GM15510 (cell line): ENCODE data around the gene KMT2C.

Experiments used
- POLR2A ChIP-seq: IDR thresholded peaks from 3 replicates; pipeline ENCODE4 v1.6.1; 2011; ENCODE audit warnings: borderline replicate concordance; ENCODE audit not compliant: insufficient read length; ENCODE audit errors: extremely low read depth

Gene KMT2C

DNA sequence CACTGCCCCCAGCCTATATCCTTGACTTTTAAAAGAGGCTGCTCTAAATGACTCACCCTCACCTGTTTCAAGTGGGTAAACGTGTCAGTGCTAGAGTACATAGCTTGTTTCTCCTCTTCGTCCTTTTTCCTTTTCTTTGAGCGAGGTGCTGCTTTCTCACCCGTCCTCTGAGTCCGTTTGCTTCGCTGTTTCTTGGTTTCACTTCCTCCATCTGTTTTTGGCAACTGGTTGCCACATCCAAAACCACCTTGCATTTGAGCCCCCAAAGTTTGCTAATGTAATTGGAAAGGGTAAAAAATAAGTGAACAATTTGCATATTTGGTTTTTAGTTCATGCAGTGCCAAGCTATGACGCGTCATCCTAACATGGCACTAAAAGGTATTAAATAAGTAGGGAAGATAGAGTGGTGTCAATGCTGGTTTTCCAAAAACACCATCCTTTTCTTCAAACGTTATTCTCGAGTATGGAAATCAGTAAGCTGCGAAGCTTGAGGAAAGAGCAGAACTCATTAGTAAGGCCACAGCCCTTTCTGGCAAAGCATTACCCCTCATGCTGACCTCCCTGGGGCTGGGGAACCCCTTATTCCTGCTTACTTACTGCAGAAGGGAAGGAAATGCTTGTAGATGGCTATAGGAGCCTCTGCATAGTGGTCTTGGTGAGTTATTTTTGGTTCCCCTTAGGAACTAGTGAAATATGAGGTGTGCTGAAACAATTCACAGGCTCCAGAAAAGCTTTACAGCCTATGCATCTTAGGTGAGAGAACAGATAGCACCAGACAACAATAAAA is 276.8 kb downstream of the KMT2C start:
- no peak for TF ChIP-seq POLR2A

DNA sequence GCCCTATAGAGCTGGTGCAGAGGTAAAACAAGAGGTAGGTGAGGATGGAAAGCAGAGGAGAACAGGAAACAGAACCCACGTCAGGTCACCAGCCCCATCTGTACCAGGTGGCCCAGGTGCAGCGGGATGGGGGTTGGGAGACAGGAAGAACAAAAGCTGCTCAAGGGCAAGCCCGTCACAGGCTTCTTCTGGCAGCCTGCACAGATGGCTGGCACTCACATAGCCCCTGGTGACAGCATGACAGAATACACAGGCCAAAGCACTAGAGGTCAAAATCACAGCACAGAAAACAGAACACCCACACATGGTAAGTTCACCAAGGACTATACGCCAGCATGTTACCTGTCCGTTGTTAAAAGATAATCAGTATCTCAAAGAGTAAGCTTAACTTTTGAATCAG is 283.5 kb downstream of the KMT2C start:
- no peak for TF ChIP-seq POLR2A

DNA sequence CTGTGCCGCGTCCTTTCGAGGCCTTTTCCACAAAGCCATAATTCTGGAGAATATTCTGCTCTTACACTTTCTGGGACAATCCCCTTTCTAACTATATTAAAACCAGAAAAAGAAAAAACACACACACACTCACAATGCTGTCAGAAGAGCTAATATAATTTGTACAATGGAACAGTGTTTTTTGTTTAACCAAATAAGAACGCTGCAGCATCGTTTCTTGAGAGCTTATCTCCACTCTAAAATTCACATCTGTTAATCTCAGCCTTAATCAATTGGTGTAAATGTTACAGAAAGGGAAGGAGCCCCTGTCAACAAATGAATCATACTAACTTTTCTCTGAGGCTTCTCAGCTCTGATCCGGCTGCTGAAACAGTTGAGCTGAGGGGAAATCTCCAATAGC is 286.4 kb downstream of the KMT2C start:
- TF ChIP-seq POLR2A = no peak

DNA sequence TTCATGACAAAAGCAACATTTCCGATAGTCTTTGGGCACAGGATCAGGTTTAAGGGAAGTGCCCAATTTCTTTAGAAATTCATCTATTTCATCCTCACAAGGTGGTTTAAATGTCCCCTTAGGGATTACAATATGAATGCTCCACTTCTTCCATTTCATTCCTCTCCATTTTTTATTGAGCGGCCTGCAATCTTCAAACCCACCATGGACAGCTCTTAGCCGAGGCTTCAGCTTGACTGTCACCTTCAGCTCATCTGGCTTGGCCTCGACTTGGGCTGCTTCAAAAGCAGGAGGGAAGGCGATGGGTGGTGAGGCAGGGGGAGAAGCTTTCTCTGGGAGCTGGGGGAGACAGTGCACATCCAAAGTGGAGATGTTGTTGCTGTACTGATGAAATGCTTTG is 287.1 kb downstream of the KMT2C start:
- TF ChIP-seq POLR2A = no peak

DNA sequence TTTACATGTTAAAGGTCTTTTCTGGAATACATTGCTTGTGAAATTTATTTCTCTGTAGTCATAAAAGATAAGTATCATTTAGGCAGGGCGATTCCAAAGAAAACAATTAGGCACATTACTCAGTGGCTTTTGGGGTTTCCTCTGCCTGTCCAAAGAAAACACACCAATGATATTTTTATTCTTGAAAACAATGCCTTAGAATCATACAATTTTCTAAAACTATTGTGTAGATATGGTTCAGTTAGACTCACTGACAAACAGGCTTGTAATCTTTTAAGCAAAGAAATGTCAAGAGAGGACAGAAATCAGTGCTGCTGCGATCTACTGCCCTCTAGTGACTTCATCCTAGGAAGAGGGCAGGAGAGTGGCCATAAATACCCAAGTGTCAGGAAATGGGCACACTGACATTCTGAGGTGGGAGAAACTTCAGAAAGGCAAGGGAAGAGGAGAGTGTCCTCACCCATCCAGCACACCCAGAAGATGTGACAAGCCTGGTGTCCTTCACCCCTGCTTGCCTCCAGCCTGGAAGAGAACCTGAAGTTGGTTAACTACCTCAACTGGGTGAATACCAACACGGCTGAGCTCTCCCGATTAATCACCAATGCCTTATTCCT is 289.8 kb downstream of the KMT2C start:
- no peak for TF ChIP-seq POLR2A

DNA sequence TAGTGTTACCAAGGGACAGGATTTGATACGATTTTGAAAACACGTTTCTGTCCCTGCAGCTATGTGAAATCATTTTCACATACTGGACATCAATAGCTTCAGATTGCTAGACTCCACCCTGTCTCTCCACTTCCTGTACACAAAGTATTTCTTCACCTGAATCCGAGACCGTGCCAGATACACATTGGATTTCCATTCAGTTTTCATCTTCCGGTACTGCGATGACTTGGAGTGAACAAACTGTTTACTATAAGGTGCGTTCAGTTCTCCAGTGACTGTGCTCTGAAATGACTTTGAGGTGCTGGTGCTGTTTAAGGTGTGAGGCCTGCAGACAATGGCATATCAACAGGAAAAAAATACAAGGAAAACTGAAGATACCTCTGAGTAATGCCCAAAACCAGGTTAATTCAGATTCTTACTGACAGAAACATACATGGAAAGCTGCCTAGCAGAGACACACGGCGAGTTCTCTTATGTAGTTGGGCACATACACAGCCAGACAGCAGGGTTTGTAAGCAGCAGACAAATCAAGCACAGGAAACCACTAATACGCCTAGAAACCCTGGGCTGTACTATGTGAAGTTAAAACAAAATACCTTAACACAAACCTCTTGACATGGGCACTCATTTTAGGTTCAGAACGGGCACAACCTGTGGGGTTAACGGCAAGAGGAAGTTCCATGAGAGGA is 291.1 kb downstream of the KMT2C start:
- no peak for TF ChIP-seq POLR2A

DNA sequence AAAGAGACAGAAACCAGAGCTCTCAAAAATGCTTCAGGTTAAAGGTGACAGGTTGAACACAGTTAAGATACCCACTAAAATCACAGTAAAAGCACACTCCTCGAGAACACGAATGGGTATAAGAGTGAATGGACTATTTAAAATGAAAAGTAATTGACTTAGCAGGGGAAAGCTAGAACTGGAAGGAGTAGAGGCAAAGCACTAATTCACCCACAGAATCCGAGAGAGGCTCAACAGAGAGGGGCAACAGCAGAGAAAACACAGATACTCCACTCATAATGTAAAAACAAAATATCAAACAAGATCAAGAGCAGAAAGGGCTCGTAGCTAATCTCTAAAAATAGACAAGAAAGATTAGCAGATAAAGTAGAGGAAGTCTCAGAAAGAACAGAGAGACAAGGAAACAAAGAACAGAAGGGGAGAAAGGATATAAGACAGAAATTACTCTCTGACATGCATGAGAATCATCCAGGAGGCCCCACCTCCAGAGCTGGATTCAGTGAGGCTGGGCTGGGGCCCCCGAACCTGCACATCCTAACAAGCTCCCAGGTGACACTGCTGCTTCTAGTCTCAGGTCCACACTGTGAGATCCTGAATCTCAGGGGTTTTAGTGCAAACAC is 292.7 kb downstream of the KMT2C start:
- TF ChIP-seq POLR2A = no peak

DNA sequence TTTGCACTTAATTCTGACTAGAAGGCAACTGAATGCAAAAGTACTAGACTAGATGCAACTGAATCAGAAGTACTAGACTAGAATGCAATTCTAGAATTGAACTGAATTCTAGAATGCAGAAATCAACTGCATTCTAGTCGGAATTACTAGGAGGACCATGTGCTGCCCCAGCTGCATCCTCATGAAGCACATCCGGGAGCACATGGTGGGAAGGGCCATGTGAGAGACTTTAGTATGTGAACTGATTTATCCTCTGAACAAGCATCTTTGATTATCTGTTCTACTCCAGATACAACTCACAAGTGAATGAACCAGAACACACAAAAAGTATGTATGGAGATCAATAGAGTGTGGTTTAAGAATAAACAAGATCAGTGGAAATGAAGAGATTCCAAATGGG is 295.2 kb downstream of the KMT2C start:
- TF ChIP-seq POLR2A = no peak

DNA sequence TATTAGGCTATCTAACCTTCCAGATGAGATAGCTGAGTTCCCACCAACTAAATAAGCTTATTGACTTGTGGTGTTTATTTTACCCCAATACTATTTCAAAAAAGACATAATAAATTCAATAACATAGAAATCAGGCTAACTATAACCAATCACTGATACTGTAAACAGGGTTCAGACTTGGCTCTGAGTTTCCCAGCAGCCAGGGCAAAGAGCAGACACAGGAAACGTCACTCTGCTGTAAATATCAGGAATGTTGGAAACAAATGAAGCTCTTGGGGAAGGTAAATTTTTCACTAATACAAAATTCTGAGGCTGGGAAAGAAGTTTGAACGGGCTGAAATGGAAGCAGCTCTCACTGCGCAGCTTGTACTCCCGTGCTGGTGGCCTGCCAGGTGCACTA is 295.7 kb downstream of the KMT2C start:
- no peak for TF ChIP-seq POLR2A

DNA sequence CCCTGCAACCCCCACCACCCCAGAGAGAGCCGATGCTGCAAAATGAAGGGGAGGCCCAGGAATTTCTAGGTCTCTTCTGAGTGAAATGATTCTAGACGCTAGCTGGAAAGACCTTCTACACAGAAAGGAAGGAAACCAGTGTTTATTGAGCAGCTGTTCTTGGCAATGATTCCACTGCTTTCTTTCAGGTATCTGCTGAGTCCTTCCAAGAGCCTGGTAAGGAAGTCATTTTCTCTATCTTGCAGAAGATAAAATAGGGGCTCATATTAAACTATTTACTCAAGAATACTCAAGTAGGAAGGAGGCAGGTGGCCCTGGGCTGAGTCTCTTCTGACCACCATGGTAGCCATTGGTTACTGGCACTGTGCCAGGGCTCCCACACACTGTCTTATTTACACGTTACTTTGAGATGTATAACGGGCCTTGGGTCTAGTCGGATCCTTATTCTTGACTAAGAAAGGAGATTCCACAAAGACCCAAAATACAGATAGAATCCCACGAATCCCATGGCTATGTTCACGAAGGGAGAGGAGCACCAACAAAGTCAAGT is 298.3 kb downstream of the KMT2C start:
- no peak for TF ChIP-seq POLR2A

DNA sequence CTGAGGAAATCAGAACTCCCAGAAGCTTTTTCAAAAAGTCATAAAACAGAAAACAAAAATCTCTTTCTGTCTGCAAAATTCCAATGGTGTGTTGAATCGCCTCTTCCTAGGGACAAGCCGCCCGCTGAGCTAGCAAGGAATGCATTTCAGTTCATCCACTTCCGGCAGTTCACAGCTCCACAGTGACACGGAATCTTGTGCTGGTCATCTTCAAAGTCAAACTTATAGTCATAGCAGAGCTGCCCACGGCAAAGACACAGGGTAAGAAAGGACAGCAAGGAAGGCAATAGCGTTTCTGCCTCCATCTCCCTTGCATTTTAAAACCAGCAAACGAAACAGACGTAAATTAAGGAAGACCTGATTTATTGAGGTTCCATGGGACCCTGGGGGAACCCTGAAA is 299.1 kb downstream of the KMT2C start:
- no peak for TF ChIP-seq POLR2A

DNA sequence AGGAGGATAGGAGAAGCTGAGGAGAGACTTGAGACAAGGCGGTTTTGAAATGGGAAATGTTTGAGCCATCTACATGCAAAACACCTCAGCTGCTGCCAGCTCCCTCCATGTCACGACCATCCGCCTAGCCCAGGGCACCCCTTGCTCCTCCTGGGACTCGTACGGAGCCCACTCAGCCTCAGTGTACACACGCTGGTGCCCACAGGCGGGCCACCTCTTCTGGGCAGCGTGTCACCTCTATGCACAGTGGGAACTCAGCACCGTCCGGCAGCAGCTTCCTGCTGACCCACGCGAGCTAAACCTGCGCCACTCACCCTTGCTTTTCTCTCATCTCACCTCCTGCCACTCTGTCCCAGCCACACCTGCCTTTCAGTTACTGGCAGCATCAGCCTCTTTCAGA is 302.0 kb downstream of the KMT2C start:
- no peak for TF ChIP-seq POLR2A

DNA sequence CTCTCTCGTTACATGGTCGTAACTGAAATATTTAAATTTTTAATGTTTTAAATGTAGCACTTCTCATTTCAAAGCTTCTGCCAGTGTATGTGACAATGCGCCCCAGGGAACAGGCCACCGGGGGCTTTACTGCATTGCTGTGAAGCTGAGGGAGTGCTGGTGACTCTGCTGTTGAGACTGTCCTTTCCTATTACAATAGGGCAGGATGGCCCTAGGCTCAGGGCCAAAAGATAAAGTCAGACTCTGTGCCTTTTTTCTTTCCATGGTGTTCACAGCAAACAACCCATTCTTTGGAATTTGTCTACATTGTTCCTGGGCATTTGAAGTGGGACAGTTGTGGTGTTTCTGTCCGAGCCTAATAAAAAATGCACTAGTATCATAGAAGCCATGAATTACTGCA is 303.0 kb downstream of the KMT2C start:
- TF ChIP-seq POLR2A = no peak

DNA sequence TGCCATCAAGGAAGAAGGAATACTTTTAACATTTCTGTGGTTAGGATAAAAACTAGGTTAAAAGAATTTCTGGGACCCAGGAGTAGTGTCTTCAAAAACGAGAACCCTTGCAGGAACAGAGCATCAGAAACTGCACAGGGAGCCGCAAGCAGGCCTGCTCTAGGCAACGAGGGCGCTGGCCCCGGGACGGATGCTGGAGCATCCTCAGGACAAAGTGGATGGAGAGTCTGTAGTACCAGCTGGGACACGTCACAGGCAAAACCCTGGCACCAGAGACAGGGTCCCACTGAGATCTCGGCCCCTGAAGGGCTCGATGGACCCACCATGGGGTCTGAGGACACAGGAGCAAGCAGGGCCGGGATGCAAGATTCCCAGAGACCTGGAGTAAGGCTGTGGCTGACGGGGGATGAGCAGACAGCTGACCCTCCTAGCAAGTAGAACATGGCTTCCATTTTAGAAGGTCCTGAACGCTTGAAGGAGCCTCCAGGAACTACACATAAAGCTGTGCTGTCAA is 303.8 kb downstream of the KMT2C start:
- TF ChIP-seq POLR2A = no peak
